GM18951 (cell line): Measurements from ENCODE around the gene ZFYVE26.
"Not testable (repeated sequence)": the region's sequence is repeated elsewhere in the genome, so short reads cannot be mapped to it uniquely, and the experiment has no call there.

Source experiments
- POLR2A ChIP-seq: IDR thresholded peaks from 4 replicates; pipeline ENCODE4 v1.6.1; 2011; ENCODE audit warnings: mild to moderate bottlenecking; ENCODE audit not compliant: insufficient read length, insufficient read depth; ENCODE audit errors: extremely low read depth
- in situ Hi-C: fragments of 300-500 bp; cut with MboI; formaldehyde crosslinking; loops from one replicate; pipeline ENCODE4 v1.12.0; 2022; ENCODE audit warnings: low sequenced_read_pairs, mixed read lengths, inconsistent platforms; ENCODE audit not compliant: unreplicated experiment

Gene ZFYVE26

GRCh38 chr14:67729072-67729885 is 87.1 kb downstream of the ZFYVE26 start:
- no peak for TF ChIP-seq POLR2A
- in situ Hi-C loops: no loop called here

DNA sequence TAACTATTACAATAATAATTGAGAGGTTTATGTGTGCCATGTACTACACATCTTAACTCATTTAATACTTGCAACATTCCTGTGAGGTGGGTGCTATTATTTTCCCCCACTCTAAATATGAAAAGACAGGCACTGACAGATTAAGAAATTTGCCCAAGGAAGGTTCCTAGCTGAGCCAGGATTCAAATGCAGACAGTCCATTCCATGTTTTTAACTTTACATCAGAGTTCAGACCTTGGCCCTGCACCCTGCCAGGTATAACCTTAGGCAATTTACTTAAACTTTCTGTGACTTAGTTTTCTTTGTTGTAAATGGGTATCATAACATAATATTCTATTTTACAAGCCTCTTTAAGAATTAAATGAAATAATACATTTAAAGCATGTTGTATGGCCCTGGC is 88.1 kb downstream of the ZFYVE26 start:
- no peak for TF ChIP-seq POLR2A
- in situ Hi-C loops: no loop called here

GRCh38 chr14:67727361-67727760 is 89.0 kb downstream of the ZFYVE26 start:
- in situ Hi-C loops: no loop called here
- no peak for TF ChIP-seq POLR2A

- in situ Hi-C loops: no loop called here
Measured at GRCh38 chr14:67725171-67725570, 91.2 kb downstream of the ZFYVE26 start.

DNA sequence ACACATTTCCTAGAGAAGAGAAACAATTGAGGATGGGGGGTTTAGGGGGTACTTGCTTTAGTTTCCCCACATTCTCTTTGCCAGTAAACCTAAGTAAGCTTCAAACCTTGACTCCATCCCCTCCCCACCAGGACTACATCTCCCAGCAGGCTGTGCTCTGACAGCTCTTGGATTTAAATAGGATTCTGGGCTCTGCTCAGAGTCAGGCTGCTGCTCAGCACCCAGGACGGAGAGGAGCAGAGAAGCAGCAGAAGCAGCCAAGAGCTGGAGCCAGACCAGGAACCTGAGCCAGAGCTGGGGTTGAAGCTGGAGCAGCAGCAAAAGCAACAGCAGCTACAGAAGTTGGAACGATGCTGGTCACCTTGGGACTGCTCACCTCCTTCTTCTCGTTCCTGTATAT is 94.1 kb downstream of the ZFYVE26 start:
- in situ Hi-C loops: no loop called here
- no peak for TF ChIP-seq POLR2A

More at GRCh38 chr14:67725171-67725570, 91.2 kb downstream of the ZFYVE26 start:
- no peak for TF ChIP-seq POLR2A

DNA sequence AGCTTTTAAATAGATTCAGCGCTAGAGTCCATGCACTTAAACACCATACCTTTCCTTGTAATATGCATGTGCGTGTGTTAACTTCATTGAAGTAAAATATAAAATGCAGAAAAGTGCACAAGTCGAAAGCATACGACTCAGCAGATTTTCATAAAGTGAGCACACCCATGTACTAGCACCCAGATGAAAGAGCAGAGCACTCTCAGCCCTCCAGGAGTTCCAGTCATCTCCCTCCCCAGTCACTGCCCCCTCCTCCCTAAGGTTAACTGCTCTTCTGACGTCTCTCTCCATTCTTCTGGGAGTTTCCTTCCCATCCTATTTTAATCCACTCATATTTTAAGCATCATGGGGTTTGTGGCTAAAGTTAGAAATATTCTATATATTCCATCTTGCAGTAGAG is 94.5 kb downstream of the ZFYVE26 start:
- no peak for TF ChIP-seq POLR2A
- in situ Hi-C loops: no loop called here

GRCh38 chr14:67719866-67720265 is 96.5 kb downstream of the ZFYVE26 start:
- no peak for TF ChIP-seq POLR2A
- in situ Hi-C loops: no loop called here

DNA sequence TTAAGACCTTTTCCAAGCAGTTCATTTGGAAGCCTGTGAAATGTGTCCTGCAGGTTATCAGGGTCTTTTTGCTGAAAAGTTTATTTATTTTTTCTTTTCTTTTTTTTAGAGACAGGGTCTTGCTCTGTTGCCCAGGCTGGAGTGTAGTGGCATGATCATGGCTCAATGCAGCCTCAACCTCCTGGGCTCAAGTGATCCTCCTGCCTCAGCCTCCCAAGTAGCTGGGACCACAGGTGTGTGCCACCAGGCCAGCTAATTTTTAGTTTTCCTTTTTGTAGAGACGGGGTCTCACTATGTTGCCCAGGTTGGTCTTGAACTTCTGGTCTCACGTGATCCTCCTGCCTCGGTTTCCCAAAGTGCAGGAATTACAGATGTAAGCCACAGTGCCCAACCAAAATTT is 97.0 kb downstream of the ZFYVE26 start:
- in situ Hi-C loops: not testable (repeated sequence)

GRCh38 chr14:67718265-67718664 is 98.1 kb downstream of the ZFYVE26 start:
- no peak for TF ChIP-seq POLR2A
- in situ Hi-C loops: no loop called here

GRCh38 chr14:67717048-67717447 is 99.3 kb downstream of the ZFYVE26 start:
- TF ChIP-seq POLR2A: no peak
- in situ Hi-C loops: no loop called here

- in situ Hi-C loops: no loop called here
- no peak for TF ChIP-seq POLR2A
Measured at GRCh38 chr14:67710209-67710608, 106.2 kb downstream of the ZFYVE26 start.

DNA sequence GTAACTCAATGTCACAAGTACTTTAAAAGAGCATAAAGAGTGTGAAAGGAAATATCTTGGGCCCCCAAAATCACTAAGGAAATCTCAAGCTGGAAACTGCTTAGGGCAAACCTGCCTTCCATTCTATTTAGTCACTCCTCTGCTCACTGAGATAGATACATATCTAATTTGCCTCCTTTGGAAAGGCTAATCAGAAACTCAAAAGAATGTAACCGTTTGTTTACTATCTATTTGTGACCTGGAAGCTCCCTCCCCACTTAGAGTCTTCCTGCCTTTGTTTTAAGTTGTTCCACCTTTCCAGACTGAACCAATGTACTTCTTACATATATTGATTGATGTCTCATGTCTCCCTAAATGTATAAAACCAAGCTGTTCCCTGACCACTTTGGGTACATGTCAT is 106.6 kb downstream of the ZFYVE26 start:
- in situ Hi-C loops: not testable (repeated sequence)

- in situ Hi-C loops: not testable (repeated sequence)
Measured at GRCh38 chr14:67709346-67709745, 107.0 kb downstream of the ZFYVE26 start.

DNA sequence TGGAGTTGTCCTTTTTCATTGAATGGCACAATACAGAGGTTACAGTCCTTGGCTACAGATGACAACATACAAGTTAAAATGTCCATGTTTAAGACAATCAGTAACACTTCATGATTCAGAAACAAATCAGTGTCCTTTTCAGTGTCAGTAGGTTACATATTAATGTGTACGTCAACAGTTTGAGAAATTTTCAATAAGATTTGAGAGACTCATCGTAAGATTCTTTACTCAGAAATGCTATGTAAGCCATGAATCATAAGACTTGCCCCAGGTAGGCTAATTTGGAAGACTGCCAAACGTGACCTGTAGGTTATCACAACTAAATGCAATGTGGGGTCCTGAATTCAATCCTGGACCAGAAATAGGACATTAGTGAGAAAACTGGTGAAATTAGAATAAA is 111.2 kb downstream of the ZFYVE26 start:
- no peak for TF ChIP-seq POLR2A
- in situ Hi-C loops: no loop called here

GRCh38 chr14:67704484-67705089 is 111.8 kb downstream of the ZFYVE26 start:
- no peak for TF ChIP-seq POLR2A
- in situ Hi-C loops: no loop called here

DNA sequence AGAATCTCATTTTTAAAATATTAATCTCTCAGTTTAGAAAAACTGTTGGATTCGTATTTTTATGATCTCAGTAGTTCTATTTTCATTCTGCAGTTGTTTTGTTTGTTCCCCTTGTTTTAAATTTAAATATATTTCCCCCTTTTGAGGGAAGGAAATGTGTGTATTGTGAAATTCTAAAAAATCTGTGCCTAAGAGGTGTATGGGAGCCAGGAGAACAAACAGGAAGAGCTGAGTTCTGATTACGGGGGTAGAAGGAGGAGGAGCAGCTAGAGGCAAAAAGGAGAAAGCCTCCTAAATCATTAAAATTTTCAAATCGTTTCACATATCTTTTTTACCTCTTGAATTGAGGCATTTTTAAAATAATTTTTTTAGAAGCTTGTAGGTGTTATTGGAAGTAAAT is 112.4 kb downstream of the ZFYVE26 start:
- TF ChIP-seq POLR2A: no peak
- in situ Hi-C loops: no loop called here

DNA sequence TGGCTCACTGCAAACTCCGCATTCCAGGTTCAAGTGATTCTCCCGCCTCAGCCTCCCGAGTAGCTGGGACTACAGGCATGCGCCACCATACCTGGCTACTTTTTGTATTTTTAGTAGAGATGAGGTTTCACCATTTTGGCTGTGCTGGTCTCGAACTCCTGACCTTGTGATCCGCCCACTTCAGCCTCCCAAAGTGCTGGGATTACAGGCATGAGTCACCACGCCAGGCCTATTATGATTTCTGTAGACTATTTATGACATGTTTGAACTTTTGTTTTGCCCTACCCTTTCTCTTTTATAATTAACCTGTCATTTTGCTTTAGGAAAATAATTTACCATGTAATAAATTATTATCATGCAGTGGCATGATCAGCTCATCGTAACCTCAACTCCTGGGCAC is 114.9 kb downstream of the ZFYVE26 start, which contains the start of gene RDH12:
Gene RDH12, plus strand, starts transcription at position 395 of the 400 bp plus-strand sequence. CDS start 20,757 bp downstream, outside the sequence.
- in situ Hi-C loops: not testable (repeated sequence)
